Activated T-cell treated with anti-CD3 and anti-CD28 coated beads, Interleukin-2, amount 50 U/mL, for 4 hours (primary cell): ENCODE results near the gene SMOC2. TPM values are rescaled to one million over a fixed set of nuclear protein-coding genes. Genes with fewer than 3 reads are reported as not detected.
"Not testable (repeated sequence)": the region's sequence is repeated elsewhere in the genome, so short reads cannot be mapped to it uniquely, and the experiment has no call there.

Experiments used
- ATAC-seq, 2 donors: fragments of 200-7000 bp; cut with Tn5 transposase; one replicate each; pipeline ENCODE4 v1.10.0; 2021
- DNase-seq: peaks from one replicate; pipeline ENCODE4 v3.0.0-alpha.2; 2020
- H3K27me3 Mint-ChIP-seq: one replicate; pipeline ENCODE4 v1.8.0; 2021; ENCODE audit warnings: low read depth, mixed read lengths
- H3K36me3 Mint-ChIP-seq: one replicate; pipeline ENCODE4 v1.8.0; 2022; ENCODE audit warnings: mixed read lengths; ENCODE audit not compliant: insufficient read depth
- H3K4me1 Mint-ChIP-seq: one replicate; pipeline ENCODE4 v1.8.0; 2021; ENCODE audit warnings: low read depth, mixed read lengths
- H3K4me3 Mint-ChIP-seq: one replicate; pipeline ENCODE4 v1.8.0; 2021; ENCODE audit warnings: mild to moderate bottlenecking, moderate library complexity, mixed read lengths
- H3K9me3 Mint-ChIP-seq: one replicate; pipeline ENCODE4 v1.8.0; 2021; ENCODE audit warnings: mixed read lengths
- total RNA-seq, 3 donors: library from RNA; stranded (reverse); gene quantifications; one replicate each; pipeline ENCODE4 v1.2.1, GENCODE V29; 2021

SMOC2 gene
- total RNA-seq, 3 donors from 2014 or later = 0.08 to 0.11 (median 0.10) TPM

DNA sequence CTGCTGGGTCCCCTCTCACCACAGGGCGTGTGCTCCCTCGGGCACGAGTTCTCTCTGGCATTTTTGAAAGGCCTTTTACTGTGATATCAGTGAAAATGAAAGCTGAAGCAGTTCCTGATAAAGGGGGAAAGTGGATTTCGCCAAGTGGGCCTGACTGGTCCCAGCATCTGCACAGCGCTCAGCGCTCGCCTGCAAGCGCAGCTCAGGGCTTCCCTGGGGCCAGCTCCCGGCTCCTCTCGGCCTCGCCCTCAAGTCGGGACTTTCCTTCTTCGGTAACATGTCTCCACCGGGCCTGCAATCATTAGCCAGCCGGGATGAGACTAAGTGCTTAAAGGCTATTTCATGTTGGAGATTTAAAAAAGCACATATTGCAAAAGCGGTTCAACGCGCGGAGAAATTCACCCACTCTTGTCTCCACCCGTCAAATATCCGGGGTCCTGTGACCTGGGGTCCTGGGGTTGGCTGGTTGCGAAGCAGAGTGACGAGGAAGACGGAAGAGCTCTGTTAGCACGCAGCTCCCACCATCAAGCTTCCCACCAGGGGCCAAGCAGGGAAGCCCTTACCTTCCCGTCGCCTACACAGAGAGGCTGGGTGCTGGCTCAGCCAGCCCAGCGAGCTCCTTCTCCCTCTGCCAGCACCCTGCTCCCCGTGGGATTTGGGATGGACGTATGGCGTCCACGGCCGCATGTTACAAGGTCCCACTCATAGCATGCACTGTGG lies 114.1 kb downstream of the SMOC2 start:
- ATAC-seq (no peak), DNase-seq (no peak)
- Mint-ChIP-seq H3K36me3 (no peaks in the 10 kb centered on the region), H3K4me3 (no peak overlapping the region), H3K27me3 (no peaks in the 10 kb centered on the region), H3K4me1 (no peaks in the 10 kb centered on the region), H3K9me3 (no peaks in the 10 kb centered on the region)

GRCh38 chr6:168555618-168556273 lies 114.8 kb downstream of the SMOC2 start:
- no peaks in the 10 kb centered on the region for H3K36me3 Mint-ChIP-seq
- DNase-seq (no peak), ATAC-seq (no peak)
- no peaks in the 10 kb centered on the region for H3K4me1 Mint-ChIP-seq
- no peaks in the 10 kb centered on the region for H3K9me3 Mint-ChIP-seq
- H3K27me3 Mint-ChIP-seq = no peaks in the 10 kb centered on the region
- no peak overlapping the region for H3K4me3 Mint-ChIP-seq

DNA sequence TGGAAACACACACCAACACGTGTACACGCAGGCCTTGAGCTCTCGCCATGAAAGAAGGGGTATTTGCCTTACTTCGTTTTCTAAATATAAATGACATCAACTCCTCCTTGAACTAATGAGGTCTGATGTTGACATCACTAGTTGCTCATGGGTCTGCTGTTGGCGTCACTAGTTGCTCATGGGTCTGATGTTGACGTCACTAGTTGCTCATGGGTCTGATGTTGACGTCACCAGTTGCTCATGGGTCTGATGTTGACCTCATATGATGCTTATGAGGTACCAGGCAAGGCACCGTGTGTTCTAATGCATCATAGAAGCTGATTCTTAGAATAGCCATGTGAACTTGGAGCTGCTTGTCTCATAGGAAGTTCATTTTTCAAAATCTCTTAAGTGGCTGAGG lies 116.5 kb downstream of the SMOC2 start:
- H3K9me3 Mint-ChIP-seq = no peaks in the 10 kb centered on the region
- H3K36me3 Mint-ChIP-seq = no peaks in the 10 kb centered on the region
- no peak for DNase-seq

GRCh38 chr6:168558686-168559085 lies 117.7 kb downstream of the SMOC2 start:
- Mint-ChIP-seq H3K9me3 (no peaks in the 10 kb centered on the region), H3K4me1 (no peaks in the 10 kb centered on the region), H3K36me3 (no peaks in the 10 kb centered on the region), H3K27me3 (no peaks in the 10 kb centered on the region), H3K4me3 (no peak overlapping the region)
- ATAC-seq (no peak), DNase-seq (no peak)

More for the DNA sequence above, 116.5 kb downstream of the SMOC2 start:
- no peak overlapping the region for H3K4me3 Mint-ChIP-seq
- no peaks in the 10 kb centered on the region for H3K27me3 Mint-ChIP-seq
- ATAC-seq = no peak
- H3K4me1 Mint-ChIP-seq = no peaks in the 10 kb centered on the region

- H3K4me1 Mint-ChIP-seq = no peaks in the 10 kb centered on the region
- no peak overlapping the region for H3K4me3 Mint-ChIP-seq
- no peaks in the 10 kb centered on the region for H3K36me3 Mint-ChIP-seq
- no peaks in the 10 kb centered on the region for H3K27me3 Mint-ChIP-seq
- ATAC-seq = no peak
- no peak for DNase-seq
- H3K9me3 Mint-ChIP-seq = no peaks in the 10 kb centered on the region
These were observed 118.7 kb downstream of the SMOC2 start for GRCh38 chr6:168559574-168560098.

GRCh38 chr6:168560126-168560525 lies 119.1 kb downstream of the SMOC2 start:
- Mint-ChIP-seq H3K36me3 (no peaks in the 10 kb centered on the region), H3K4me1 (no peaks in the 10 kb centered on the region), H3K27me3 (no peaks in the 10 kb centered on the region), H3K4me3 (no peak overlapping the region), H3K9me3 (peaks cover under 1% of the 10 kb centered on the region)
- DNase-seq = no peak
- no peak for ATAC-seq

- Mint-ChIP-seq H3K4me3 (no peak overlapping the region), H3K27me3 (no peaks in the 10 kb centered on the region), H3K36me3 (no peaks in the 10 kb centered on the region), H3K4me1 (no peaks in the 10 kb centered on the region), H3K9me3 (peaks cover 3% of the 10 kb centered on the region)
- DNase-seq (no peak), ATAC-seq (no peak)
These were observed 121.7 kb downstream of the SMOC2 start for GRCh38 chr6:168562576-168563151.

- Mint-ChIP-seq H3K9me3 (peaks cover 3% of the 10 kb centered on the region), H3K4me1 (no peaks in the 10 kb centered on the region), H3K36me3 (no peaks in the 10 kb centered on the region), H3K27me3 (no peaks in the 10 kb centered on the region), H3K4me3 (no peak overlapping the region)
- ATAC-seq (no peak), DNase-seq (no peak)
These were observed 122.7 kb downstream of the SMOC2 start for GRCh38 chr6:168563656-168564055.

DNA sequence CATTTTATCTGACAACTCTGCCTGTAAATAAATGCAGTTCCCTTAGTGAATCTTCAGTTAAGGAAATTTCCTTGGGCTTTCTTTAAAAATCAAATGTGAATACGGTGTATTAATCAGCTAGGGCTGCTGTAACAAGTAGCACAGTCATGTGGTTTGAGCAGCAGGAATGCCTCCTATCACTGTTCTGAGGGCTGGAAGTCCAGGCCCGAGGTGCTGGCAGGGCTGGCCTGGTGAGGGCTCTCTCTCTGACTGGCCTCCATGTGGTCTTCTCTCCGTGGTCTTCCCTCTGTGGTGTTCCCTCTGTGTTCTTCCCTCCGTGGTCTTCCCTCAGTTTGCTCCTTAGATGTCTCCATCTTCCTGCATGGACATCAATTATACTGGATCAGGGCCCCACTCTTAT lies 124.1 kb downstream of the SMOC2 start:
- no peak for DNase-seq
- Mint-ChIP-seq H3K4me1 (no peaks in the 10 kb centered on the region), H3K9me3 (peaks cover 3% of the 10 kb centered on the region), H3K36me3 (no peaks in the 10 kb centered on the region), H3K27me3 (no peaks in the 10 kb centered on the region), H3K4me3 (no peak overlapping the region)
- no peak for ATAC-seq

DNA sequence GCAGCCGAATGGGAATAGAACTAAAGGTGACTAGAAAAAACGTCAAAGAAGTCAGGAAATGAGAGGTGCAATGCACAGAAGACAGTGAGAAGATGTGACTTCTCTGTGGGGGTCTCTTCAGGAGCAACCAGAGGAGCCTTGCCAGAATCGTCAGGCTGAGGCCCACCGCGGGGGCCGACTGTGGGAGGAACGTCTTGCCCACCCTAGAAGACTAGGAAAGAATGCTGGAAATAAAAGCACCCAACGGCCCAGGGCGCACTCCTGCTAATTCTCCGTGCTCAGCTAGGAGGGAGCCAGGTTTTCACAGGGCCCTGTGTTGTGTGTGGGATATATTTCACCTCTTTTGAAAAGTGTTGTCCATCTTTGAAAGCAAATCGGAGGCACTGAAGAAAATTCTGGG lies 129.2 kb downstream of the SMOC2 start:
- no peaks in the 10 kb centered on the region for H3K27me3 Mint-ChIP-seq
- no peak overlapping the region for H3K4me3 Mint-ChIP-seq
- ATAC-seq = no peak
- no peaks in the 10 kb centered on the region for H3K4me1 Mint-ChIP-seq
- peaks cover 2% of the 10 kb centered on the region for H3K9me3 Mint-ChIP-seq
- no peak for DNase-seq
- no peaks in the 10 kb centered on the region for H3K36me3 Mint-ChIP-seq

- no peaks in the 10 kb centered on the region for H3K4me1 Mint-ChIP-seq
- H3K27me3 Mint-ChIP-seq = no peaks in the 10 kb centered on the region
- ATAC-seq (no peak), DNase-seq (no peak)
- H3K9me3 Mint-ChIP-seq = no peaks in the 10 kb centered on the region
- H3K4me3 Mint-ChIP-seq = no peak overlapping the region
- no peaks in the 10 kb centered on the region for H3K36me3 Mint-ChIP-seq
These were observed 130.3 kb downstream of the SMOC2 start for GRCh38 chr6:168571268-168571667.

- H3K27me3 Mint-ChIP-seq, H3K9me3 Mint-ChIP-seq, DNase-seq, H3K36me3 Mint-ChIP-seq, H3K4me3 Mint-ChIP-seq, H3K4me1 Mint-ChIP-seq, ATAC-seq: not testable (repeated sequence)
These were observed 132.4 kb downstream of the SMOC2 start for GRCh38 chr6:168573276-168573835.

DNA sequence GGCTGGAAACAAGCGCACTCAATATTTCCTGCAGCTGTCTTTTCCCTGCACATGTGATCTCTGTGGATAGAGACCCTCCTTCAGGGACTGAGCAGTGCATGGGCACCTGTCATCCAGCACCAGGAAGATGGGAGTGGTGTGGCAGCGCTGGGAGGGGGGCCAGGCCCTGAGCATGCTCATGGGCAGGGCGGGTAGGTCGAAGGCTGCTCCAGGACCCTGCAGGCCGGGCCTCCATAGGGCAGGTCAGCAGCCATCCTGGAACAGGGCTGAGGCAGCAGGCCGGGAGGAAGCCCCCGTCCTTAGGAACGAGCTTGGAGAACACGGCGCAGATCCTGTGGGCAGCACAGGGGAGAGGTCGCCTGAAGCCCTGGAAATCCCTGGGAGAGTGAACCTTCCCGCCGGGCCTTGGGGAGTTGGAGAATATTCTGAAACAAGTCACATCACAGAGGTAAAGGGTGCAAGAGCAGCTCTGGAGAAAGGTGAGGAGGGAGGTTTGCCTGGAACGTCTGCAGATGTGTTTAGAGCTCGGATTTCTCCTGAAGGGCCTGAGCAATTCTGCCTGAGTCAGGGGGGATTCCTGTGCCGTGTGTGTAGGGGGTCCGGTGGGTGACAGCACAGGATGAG lies 133.2 kb downstream of the SMOC2 start:
- ATAC-seq (no peak), DNase-seq (no peak)
- H3K4me1 Mint-ChIP-seq = no peaks in the 10 kb centered on the region
- H3K4me3 Mint-ChIP-seq = no peak overlapping the region
- H3K27me3 Mint-ChIP-seq = no peaks in the 10 kb centered on the region
- H3K36me3 Mint-ChIP-seq = no peaks in the 10 kb centered on the region
- H3K9me3 Mint-ChIP-seq = no peaks in the 10 kb centered on the region

GRCh38 chr6:168574699-168575195 lies 133.8 kb downstream of the SMOC2 start:
- no peaks in the 10 kb centered on the region for H3K9me3 Mint-ChIP-seq
- DNase-seq (no peak), ATAC-seq (no peak)
- H3K36me3 Mint-ChIP-seq = no peaks in the 10 kb centered on the region
- peaks cover under 1% of the 10 kb centered on the region for H3K27me3 Mint-ChIP-seq
- no peaks in the 10 kb centered on the region for H3K4me1 Mint-ChIP-seq
- no peak overlapping the region for H3K4me3 Mint-ChIP-seq
